Smooth muscle cell of bladder (primary cell): ENCODE measurements around the gene EBF3. TPM values are rescaled to one million over a fixed set of nuclear protein-coding genes. Genes with fewer than 3 reads are reported as not detected.

Experiments
- total RNA-seq: library from RNA; depleted of rRNA; stranded (reverse); fragments of >200 nt; gene quantifications from 2 replicates; pipeline ENCODE4 v1.2.3, GENCODE V29; 2014

EBF3 gene
- total RNA-seq = 3.7 TPM in 2 replicates

GRCh38 chr10:129963641-129964501 lies at the start of gene EBF3:
EBF3 (minus strand) TSS chr10:129964274; CDS start chr10:129963768, 506 bp downstream.

Other genes starting within 250 kb of the EBF3 start
- 0.85 and 1.2 TPM in 2 replicates for gene C10orf143, start 146.6 kb upstream of the EBF3 start, total RNA-seq
- 51.6 and 62.3 TPM in 2 replicates for gene GLRX3, start 172.1 kb upstream of the EBF3 start, total RNA-seq